Panc1 (cell line): ENCODE results near the gene NRP1. TPM values are rescaled to one million over a fixed set of nuclear protein-coding genes. Genes with fewer than 3 reads are reported as not detected.

Source experiments
- ATAC-seq: fragments of 200-7000 bp; cut with Tn5 transposase; 2 replicates; pipeline ENCODE4 v1.9.1; 2020; ENCODE audit warnings: mild to moderate bottlenecking, moderate library complexity
- BruUV-seq: library from RNA; stranded (reverse); fragments of 400-500 nt; replicated peaks from 2 replicates; lab custom pipeline; 2021; lab: Mats Ljungman, UMichigan
- CTCF ChIA-PET: fragments of 300-600 bp; sonication (Branson Sonifier 250); formaldehyde crosslinking; loops from one replicate; lab custom pipeline; 2022; ENCODE audit warnings: antibody characterized with exemption; lab: Charles Lee
- POLR2A ChIA-PET: fragments of 300-600 bp; sonication (Branson Sonifier 250); formaldehyde crosslinking; loops from one replicate; lab custom pipeline; 2022; ENCODE audit warnings: antibody characterized with exemption; lab: Charles Lee
- DNase-seq: peaks from one replicate; pipeline ENCODE4 v3.0.0-alpha.2; 2010; ENCODE audit warnings: low read depth, low spot score
- H3K27ac ChIP-seq: 2 replicates; pipeline ENCODE4 v1.5.1; 2011; ENCODE audit warnings: mild to moderate bottlenecking, low read length, inconsistent platforms
- H3K27me3 ChIP-seq: fragments of 200-500 bp; sonication (Bioruptor generic); 2 replicates; pipeline ENCODE4 v1.6.0; 2014; ENCODE audit warnings: low read length, inconsistent platforms; ENCODE audit not compliant: control insufficient read depth, insufficient read depth
- H3K36me3 ChIP-seq: fragments of 200-500 bp; sonication (Bioruptor generic); 2 replicates; pipeline ENCODE4 v1.5.1; 2014; ENCODE audit warnings: inconsistent platforms, mild to moderate bottlenecking, low read length, moderate library complexity; ENCODE audit not compliant: control insufficient read depth, insufficient read depth
- H3K4me1 ChIP-seq: 2 replicates; pipeline ENCODE4 v1.5.1; 2011; ENCODE audit warnings: inconsistent platforms, mild to moderate bottlenecking, low read length, moderate library complexity; ENCODE audit not compliant: control insufficient read depth, insufficient read depth
- H3K4me3 ChIP-seq, 2 experiments: 2 replicates each; pipeline ENCODE4 v1.5.1; 2011 to 2012; ENCODE audit warnings: low read depth in 2 of 2, low read length in 2 of 2, mild to moderate bottlenecking in 2 of 2, inconsistent platforms in 1 of 2, moderate library complexity in 1 of 2
- H3K9me3 ChIP-seq: fragments of 200-500 bp; sonication (Bioruptor generic); 2 replicates; pipeline ENCODE4 v1.5.1; 2014; ENCODE audit warnings: low read depth, mild to moderate bottlenecking, inconsistent platforms, low read length, moderate library complexity; ENCODE audit not compliant: control insufficient read depth, insufficient read depth
- POLR2AphosphoS5 ChIP-seq: IDR thresholded peaks from 2 replicates; pipeline ENCODE4 v1.6.1; 2012; ENCODE audit warnings: mild to moderate bottlenecking, low read depth, low read length, moderate library complexity
- TCF7L2 ChIP-seq: IDR thresholded peaks from 2 replicates; pipeline ENCODE4 v1.6.1; 2011; ENCODE audit warnings: mild to moderate bottlenecking, low read depth, low read length, inconsistent platforms
- in situ Hi-C: cut with HindIII; loops from 2 replicates; pipeline ENCODE4 v1.10.0; 2016; ENCODE audit warnings: low sequenced_read_pairs, low pct_unique_long_range_greater_than_20kb
- intact Hi-C: fragments of 100-400 bp; cut with micrococcal nuclease; formaldehyde crosslinking; loops from one replicate; pipeline ENCODE4 v1.10.0; 2022; ENCODE audit not compliant: unreplicated experiment
- total RNA-seq: library from RNA; stranded (reverse); gene quantifications from one replicate; pipeline ENCODE4 v1.2.1, GENCODE V29; 2021; ENCODE audit not compliant: unreplicated experiment
- TF ChIP-seq, protein P1 (sequence below): fragments of 450-650 bp; IDR thresholded peaks from 2 replicates; pipeline ENCODE4 v1.5.1; 2017; ENCODE audit warnings: mild to moderate bottlenecking

The NRP1 gene
- total RNA-seq, 1 experiment from 2014 or later, result 93.4 TPM

DNA sequence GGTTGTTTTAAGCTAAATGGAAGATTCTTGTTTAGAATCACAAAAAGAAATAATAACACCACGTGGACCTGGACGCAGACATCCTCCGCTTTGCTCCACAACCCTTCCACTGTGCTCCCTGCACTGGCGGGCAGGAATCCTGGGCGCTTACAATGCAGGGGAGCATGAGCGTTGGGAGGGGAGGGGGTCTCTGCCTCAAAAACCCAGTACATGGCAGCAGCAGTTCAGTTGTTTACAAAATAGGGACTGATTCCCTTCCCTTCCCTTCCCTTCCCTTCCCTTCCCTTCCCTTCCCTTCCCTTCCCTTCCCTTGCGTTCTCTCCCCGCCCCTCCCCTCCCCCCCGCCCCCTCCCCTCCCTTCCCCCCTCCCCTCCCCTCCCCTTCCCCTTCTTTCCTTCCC lies 206.8 kb downstream of the NRP1 start:
- ChIA-PET POLR2A (no interaction called here), CTCF (interaction anchor here (0.7 kb wide), 2 partner anchors 24 to 28 kb away, joined by 3 to 4 read pairs; no protein-coding TSS in a partner anchor)
- BruUV-seq, result no TSS peak
- no peaks in the 10 kb centered on the region for H3K36me3 ChIP-seq
- no peak for DNase-seq
- no peak for TF ChIP-seq TCF7L2
- no peak for TF ChIP-seq POLR2AphosphoS5
- TF ChIP-seq, protein P1, sequence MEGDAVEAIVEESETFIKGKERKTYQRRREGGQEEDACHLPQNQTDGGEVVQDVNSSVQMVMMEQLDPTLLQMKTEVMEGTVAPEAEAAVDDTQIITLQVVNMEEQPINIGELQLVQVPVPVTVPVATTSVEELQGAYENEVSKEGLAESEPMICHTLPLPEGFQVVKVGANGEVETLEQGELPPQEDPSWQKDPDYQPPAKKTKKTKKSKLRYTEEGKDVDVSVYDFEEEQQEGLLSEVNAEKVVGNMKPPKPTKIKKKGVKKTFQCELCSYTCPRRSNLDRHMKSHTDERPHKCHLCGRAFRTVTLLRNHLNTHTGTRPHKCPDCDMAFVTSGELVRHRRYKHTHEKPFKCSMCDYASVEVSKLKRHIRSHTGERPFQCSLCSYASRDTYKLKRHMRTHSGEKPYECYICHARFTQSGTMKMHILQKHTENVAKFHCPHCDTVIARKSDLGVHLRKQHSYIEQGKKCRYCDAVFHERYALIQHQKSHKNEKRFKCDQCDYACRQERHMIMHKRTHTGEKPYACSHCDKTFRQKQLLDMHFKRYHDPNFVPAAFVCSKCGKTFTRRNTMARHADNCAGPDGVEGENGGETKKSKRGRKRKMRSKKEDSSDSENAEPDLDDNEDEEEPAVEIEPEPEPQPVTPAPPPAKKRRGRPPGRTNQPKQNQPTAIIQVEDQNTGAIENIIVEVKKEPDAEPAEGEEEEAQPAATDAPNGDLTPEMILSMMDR, result no peak
- peaks cover 16% of the 10 kb centered on the region for H3K4me1 ChIP-seq
- no peaks in the 10 kb centered on the region for H3K27me3 ChIP-seq
- intact Hi-C loops, result no loop called here
- H3K27ac ChIP-seq, result peak overlapping the region; percentile 91; the same call in 1 of the 2 replicates
- no peaks in the 10 kb centered on the region for H3K9me3 ChIP-seq
- no peak overlapping the region for H3K4me3 ChIP-seq
- in situ Hi-C loops, result no loop called here
- no peak for ATAC-seq
